GM21528 (cell line): ENCODE data around the gene RASGRF2.

Experiments used
- ATAC-seq: cut with Tn5 transposase; IDR thresholded peaks from one replicate; pipeline ENCODE4 v1.9.1; 2021; ENCODE audit warnings: mild to moderate bottlenecking, moderate library complexity; ENCODE audit not compliant: unreplicated experiment, low FRiP score

The RASGRF2 gene

DNA sequence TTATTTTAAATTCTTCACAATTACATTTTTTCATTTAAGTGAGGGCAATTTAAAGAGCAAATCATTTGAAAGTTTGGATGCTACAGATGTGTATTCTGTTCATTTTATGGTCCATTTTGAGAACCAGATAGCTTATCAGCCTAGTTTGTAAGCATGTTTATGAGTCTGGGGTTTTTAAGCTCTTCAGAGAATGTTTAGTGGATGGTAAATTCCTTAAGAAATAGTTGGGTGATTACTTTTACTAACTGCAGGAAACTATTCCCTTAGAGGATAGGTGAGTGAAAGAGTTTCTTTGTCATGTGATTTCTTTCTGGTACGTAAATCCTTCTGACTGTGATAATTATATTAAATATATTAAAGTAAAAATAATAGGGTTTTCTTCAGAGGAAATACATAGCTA, 17.6 kb downstream of the RASGRF2 start:
- no peak for ATAC-seq

- ATAC-seq, result no peak
These were observed 18.7 kb downstream of the RASGRF2 start for GRCh38 chr5:80978772-80979317.

- ATAC-seq, result no peak
These were observed 21.9 kb downstream of the RASGRF2 start for GRCh38 chr5:80982093-80982492.

DNA sequence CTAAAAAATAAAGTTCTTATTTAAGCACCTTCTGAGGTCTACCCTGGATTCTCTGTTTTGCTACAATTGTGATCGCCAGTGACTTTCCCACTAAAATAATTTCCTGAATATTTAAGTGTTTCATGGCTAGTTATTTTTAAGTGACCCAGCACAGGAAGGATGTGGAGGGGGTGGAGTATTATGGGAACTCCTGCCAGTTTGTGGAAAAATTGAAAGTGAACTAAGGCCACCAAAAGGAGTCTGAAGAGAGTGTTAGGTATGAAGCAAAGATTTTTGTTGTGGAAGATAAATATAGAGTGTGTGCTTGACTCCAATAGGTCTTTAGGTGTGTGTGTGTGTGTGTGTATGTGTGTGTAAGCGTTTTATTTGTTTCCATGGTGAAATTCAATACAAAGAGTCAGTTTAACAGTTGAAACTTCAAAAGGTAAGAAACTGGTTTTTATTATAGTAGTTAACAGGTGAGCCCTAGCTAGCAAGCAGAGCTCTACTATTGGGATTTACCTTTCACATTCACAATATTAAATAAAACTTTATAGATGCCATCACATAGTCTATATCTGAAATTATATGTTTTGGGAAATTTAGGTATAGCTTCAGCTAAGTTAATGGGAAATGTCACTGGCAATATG, 25.6 kb downstream of the RASGRF2 start:
- ATAC-seq, result no peak

DNA sequence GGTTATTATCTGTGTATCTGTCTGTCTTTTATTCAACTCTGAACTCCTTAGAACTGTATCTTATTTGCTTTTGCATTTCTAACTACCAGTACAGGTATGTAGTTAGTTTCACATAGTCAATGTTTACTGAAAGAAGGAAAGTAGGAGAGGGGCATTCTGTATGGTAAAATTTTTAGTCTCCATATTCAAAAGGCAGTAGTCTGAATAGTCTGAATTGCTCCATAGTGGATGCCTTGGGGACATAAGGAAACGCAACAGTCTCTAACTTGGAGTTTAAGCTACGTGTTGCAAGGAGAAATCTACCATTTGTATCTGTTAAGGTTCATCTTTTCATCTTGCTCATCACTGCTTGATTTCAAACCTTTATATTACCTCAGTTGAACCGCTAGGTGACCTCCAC, 26.2 kb downstream of the RASGRF2 start:
- ATAC-seq, result no peak

GRCh38 chr5:80987078-80987766, 27.1 kb downstream of the RASGRF2 start:
- no peak for ATAC-seq

- ATAC-seq, result no peak
These were observed 28.3 kb downstream of the RASGRF2 start for GRCh38 chr5:80988419-80988935.

DNA sequence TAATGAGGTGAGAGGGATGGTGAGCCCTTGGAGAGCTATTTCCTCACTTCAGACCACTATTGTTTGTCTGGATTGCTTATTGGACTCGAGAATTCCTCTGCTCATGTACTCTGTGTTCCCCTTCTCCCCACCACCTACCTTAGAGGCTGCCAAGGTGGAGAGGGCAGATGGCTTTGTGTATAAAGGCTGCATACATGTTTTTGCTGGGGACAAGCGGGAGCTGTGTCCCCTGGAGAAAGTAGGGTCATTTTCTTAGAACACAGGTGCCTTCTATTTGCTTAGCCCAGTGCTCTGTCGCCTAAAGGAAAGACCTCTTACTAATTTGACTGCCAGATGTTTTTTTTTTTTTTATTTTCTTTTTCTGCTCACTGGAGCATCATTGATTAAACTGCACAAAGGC, 29.7 kb downstream of the RASGRF2 start:
- ATAC-seq, result no peak

DNA sequence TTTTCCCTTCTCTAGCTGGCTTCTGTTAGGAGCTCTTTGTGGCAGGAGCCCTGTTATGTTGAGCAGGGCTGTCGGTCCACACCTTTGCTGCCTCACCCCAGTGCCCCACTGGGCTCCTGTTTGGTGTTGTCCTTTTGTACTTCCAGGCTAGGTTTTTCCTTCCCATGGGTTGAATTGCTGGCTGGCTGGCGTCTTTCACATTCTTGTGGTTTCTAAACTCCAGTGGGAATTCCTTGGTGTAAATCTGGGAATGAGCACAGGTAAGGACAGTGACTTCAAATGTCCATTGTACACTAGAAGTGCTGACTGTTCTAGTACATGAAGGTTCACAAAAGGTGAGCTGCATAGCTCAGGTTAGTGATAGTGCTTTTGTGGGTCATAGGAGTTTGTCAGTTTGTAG, 30.4 kb downstream of the RASGRF2 start:
- no peak for ATAC-seq

- no peak for ATAC-seq
These were observed 30.8 kb downstream of the RASGRF2 start for GRCh38 chr5:80990971-80991370.

- no peak for ATAC-seq
These were observed 35.7 kb downstream of the RASGRF2 start for GRCh38 chr5:80995908-80996307.

DNA sequence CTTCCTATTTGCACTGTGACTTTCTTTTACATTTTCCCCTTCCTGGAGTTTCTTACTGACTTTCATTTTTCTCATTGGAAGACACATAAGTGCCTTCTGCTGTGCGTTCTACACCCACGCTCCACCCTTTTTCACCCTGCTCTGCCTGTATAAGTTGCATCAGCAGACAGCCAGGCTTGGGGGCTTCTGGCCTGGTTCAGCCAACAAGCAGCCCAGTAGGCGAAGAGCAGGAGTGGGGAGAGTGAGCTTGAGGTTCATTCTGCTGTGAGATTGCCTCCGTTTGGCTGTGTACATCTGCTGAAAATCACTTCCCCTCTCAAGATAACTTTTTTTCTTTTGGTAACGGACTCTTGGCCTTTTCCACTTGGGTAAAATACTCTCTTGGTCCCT, 38.4 kb downstream of the RASGRF2 start:
- ATAC-seq, result no peak

DNA sequence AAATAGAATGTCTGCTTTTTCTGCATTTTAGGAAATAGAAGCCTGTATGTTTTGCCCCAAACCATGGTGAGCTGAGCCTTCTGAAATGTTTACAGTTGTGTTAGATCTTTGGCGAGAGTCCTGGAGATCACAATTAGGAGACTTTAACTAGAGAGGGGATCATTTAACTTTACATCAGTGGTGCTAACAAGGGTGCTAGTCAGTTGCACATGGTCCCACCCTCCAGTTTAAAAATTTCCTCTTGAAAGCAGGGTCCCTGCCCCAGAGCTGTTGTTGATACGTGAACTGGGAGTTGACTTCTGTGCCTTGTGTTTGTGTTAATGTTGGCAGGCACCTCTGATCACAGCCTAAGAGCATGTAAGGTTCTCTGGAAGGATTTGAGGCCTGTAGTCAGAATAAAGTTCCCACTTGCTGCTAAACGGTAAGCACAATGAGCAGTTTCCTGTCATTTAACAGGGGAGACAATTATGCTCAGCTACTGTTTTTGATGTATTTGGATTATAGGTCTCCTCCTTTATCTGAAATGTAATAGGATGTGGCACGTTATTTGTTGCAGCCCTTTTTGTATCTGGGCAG, 43.7 kb downstream of the RASGRF2 start:
- ATAC-seq, result no peak

GRCh38 chr5:81005708-81006107, 45.5 kb downstream of the RASGRF2 start:
- ATAC-seq, result no peak

GRCh38 chr5:81006231-81006630, 46.1 kb downstream of the RASGRF2 start:
- ATAC-seq, result no peak

GRCh38 chr5:81006947-81007636, 46.9 kb downstream of the RASGRF2 start:
- no peak for ATAC-seq

DNA sequence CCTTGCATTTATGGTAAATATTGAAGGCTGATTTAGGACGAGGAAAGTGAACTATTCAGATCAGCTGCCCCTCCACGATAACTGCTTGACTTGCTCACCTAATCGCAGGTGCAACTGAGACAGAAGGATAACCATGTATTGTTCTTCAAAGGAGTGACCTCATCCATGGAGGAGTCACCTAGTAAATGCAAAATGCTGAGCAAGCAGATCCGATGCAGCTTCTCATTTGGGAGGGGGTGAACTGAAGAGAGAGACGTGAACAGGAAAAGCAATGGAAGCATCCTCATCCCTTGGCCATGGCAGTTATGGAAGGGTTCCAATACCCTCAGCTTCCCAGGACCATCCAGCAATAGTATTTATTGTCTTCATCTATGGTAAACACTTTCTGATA, 47.5 kb downstream of the RASGRF2 start:
- ATAC-seq, result no peak

DNA sequence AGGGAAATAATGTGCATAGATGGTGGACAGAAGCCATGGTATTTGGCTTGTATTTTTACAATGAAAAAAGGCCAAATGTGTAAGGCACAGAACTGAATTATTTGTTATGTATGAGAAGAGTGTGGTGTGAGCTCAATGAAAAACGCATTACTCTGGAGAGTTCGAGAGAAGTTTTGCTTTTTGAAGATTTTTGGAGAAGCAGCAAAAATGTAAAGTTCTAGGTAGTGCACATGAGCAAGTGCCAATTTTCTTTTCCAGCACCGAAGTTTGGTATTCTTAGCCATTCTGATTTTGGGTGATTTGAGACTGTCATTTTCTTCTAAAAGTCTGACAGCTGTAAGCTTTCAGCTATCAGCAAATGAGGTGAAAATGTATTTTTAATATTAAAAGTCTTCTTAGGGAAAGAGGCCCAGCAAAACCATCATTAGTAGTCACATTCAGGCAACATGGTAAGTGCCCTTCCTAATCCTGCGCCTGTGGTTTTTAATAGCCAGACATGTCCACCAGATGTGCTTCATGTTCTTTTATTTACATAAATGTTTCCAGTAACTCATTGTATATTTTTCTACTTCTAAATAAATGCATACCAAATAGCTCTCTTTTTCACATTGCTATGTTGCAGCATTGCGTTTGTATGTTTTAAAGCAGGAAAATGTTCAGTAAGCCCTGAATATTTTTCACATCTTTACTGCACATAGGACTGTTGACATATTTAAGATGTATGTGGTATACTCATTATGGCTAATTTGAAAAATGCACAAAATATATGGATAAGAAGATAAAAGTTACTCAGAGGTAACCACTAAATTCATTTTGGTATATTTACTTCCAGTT, 50.4 kb downstream of the RASGRF2 start:
- ATAC-seq, result no peak

DNA sequence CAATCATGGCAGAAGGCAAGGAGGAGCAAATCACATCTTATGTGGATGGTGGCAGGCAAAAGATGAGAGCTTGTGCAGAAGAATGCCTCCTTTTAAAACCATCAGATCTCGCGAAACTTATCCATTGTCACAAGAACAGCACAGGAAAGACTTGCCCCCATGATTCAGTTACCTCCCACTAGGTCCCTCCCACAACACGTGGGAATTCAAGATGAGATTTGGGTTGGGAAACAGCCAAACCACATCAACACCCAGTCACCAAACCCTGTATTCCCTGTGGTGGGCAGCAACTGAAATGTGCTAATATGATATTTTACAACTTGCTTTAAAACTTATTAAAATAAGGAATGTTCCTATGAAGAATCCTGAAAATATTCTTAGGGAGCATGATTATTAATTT, 54.2 kb downstream of the RASGRF2 start:
- no peak for ATAC-seq

DNA sequence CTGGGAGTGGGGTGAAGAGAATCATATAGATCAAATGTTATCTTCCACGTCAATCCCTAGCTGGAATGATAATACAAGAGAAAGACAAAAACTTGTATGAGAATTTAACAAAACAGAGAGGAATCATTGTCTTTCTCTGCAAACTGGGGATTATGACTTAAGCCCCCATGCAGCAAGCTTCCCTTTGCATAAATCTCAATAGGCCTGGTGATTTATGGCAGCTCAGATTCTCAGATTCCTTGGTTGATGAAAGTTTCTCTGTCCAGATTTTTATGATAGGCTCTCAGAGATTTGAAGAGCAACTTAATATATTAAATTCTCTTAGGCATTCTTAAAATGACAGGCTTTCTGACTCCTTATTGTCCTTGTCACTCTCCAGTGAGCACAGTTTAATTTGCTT, 56.0 kb downstream of the RASGRF2 start:
- no peak for ATAC-seq
